ENCODE data around the gene PIK3R2. TPM values are rescaled to one million over a fixed set of nuclear protein-coding genes. Genes with fewer than 3 reads are reported as not detected.

The PIK3R2 gene
- total and polyA plus RNA-seq, 2 of the 4 experiments (the other 2 are of a cell fraction): 12.2 to 25.1 TPM

- Histone ChIP-seq H2AFZ (replicated peaks; ENCODE audit: low read length, poor library complexity) (no peak overlapping the region), H3K9me3 (ENCODE audit: control insufficient read depth, insufficient read depth, low read length) (no peaks in the 10 kb centered on the region), H2BK120ac (ENCODE audit: low read depth, low read length) (no peak overlapping the region), H3K9me1 (ENCODE audit: insufficient read depth, low read length) (no peaks in the 10 kb centered on the region), H3K9ac (ENCODE audit: low read depth, low read length) (no peak overlapping the region), H3K36me3 (ENCODE audit: control insufficient read depth, insufficient read depth, low read length) (peaks cover 33% of the 10 kb centered on the region), H3K27ac (ENCODE audit: insufficient read depth, low read length) (no peak overlapping the region), H4K91ac (ENCODE audit: insufficient read depth, low read depth, low read length) (no peak overlapping the region), H3K4me3 (ENCODE audit: insufficient read depth, low read depth, low read length) (no peak overlapping the region), H4K8ac (ENCODE audit: low read depth in 2 of 2, low read length in 2 of 2) (no peak overlapping the region), H2AK5ac (ENCODE audit: low read depth, low read length) (no peak overlapping the region), H4K5ac (ENCODE audit: low read depth, low read length) (no peak overlapping the region), H3K56ac (ENCODE audit: extremely low read depth, insufficient read depth, low read length) (no peak overlapping the region), H2BK20ac (ENCODE audit: low read depth, low read length) (no peak overlapping the region), H3K27me3 (ENCODE audit: control insufficient read depth, insufficient read depth, low read length) (no peaks in the 10 kb centered on the region), H3K18ac (ENCODE audit: low read depth, low read length) (no peak overlapping the region), H3K4ac (ENCODE audit: low read depth, low read length) (no peak overlapping the region), H2BK15ac (ENCODE audit: low read depth, low read length) (no peak overlapping the region), H4K20me1 (ENCODE audit: insufficient read depth, low read length) (no peaks in the 10 kb centered on the region), H3K4me2 (ENCODE audit: low read depth, low read length) (no peak overlapping the region), H2BK5ac (ENCODE audit: low read depth, low read length, poor library complexity, severe bottlenecking) (no peak overlapping the region), H3K4me1 (ENCODE audit: control insufficient read depth, insufficient read depth, low read length) (peaks cover 3% of the 10 kb centered on the region; the same call in 1 of the 2 replicates), H3K23ac (ENCODE audit: low read depth, low read length) (no peak overlapping the region), H3K79me1 (ENCODE audit: low read depth in 1 of 2, low read length in 2 of 2) (no peaks in the 10 kb centered on the region), H2AK9ac (replicated peaks; ENCODE audit: low read depth, low read length, poor library complexity) (no peak overlapping the region), H3K14ac (replicated peaks; ENCODE audit: low read depth, low read length) (no peak overlapping the region)
- no peak for TF ChIP-seq SMC3 (IDR thresholded peaks at IDR 0.05; ENCODE audit: low read depth, low read length)
- no peak for TF ChIP-seq CEBPB (IDR thresholded peaks at IDR 0.05; ENCODE audit: low read depth, low read length)
- TF ChIP-seq, protein P1, sequence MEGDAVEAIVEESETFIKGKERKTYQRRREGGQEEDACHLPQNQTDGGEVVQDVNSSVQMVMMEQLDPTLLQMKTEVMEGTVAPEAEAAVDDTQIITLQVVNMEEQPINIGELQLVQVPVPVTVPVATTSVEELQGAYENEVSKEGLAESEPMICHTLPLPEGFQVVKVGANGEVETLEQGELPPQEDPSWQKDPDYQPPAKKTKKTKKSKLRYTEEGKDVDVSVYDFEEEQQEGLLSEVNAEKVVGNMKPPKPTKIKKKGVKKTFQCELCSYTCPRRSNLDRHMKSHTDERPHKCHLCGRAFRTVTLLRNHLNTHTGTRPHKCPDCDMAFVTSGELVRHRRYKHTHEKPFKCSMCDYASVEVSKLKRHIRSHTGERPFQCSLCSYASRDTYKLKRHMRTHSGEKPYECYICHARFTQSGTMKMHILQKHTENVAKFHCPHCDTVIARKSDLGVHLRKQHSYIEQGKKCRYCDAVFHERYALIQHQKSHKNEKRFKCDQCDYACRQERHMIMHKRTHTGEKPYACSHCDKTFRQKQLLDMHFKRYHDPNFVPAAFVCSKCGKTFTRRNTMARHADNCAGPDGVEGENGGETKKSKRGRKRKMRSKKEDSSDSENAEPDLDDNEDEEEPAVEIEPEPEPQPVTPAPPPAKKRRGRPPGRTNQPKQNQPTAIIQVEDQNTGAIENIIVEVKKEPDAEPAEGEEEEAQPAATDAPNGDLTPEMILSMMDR (conservative IDR thresholded peaks at IDR 0.05; ENCODE audit: low read depth, low read length): no peak
- no peak for TF ChIP-seq NFE2L2 (IDR thresholded peaks at IDR 0.05; ENCODE audit: low read depth, low read length)
- TF ChIP-seq MAFK (IDR thresholded peaks at IDR 0.05; ENCODE audit: low read depth, low read length): no peak
- no peak for TF ChIP-seq BHLHE40 (IDR thresholded peaks at IDR 0.05; ENCODE audit: low read depth, low read length)
- TF ChIP-seq RCOR1 (IDR thresholded peaks at IDR 0.05; ENCODE audit: insufficient replicate concordance, low read length): no peak
- no peak for TF ChIP-seq RAD21 (IDR thresholded peaks at IDR 0.05; ENCODE audit: low read length)
- DNase-seq: no peak
- in situ Hi-C loops (cut with MboI; ENCODE audit: low sequenced_read_pairs) (no loop called here), intact Hi-C loops (cut with micrococcal nuclease) (loop anchor here (1.0 kb wide), 1 partner anchor 56 kb away; no protein-coding TSS in a partner anchor), dilution Hi-C loops (cut with HindIII; ENCODE audit: low sequenced_read_pairs, unreplicated experiment) (no loop called here)
- ATAC-seq (ENCODE audit: low read depth): no peak
- POLR2A ChIA-PET (ENCODE audit: unreplicated experiment): no interaction called here
- CTCF ChIA-PET: no interaction called here
- 97% methylated on average over 40 of the region's 66 CpGs; no CpG with 5 or more reads in 1 of the 2 experiments for WGBS, 2 experiments (ENCODE audit: extremely low coverage in 2 of 2, insufficient read length in 1 of 2)
- BruUV-seq (replicated peaks): no TSS peak
Measured at GRCh38 chr19:18168673-18169381, 15.9 kb downstream of the PIK3R2 start.
